K562 (cell line): ENCODE data around the gene CRLF1.

Source experiments
- FOXP4 ChIP-seq: sonication (generic); formaldehyde crosslinking; IDR thresholded peaks from 2 replicates; pipeline ENCODE4 v1.8.0; 2022; ENCODE audit warnings: mild to moderate bottlenecking, missing genetic modification reagents, borderline replicate concordance
- TAL1 ChIP-seq: fragments of 450-650 bp; IDR thresholded peaks from 2 replicates; pipeline ENCODE4 v1.6.1; 2016; ENCODE audit warnings: mild to moderate bottlenecking
- ZNF274 ChIP-seq: IDR thresholded peaks from 2 replicates; pipeline ENCODE4 v1.6.1; 2011; ENCODE audit warnings: low read depth, mild to moderate bottlenecking, low read length, moderate library complexity, borderline replicate concordance

- no peak for TF ChIP-seq ZNF274
- no peak for TF ChIP-seq TAL1
- TF ChIP-seq FOXP4 (CRISPR knock-in tag) = no peak
These were observed 45.1 kb upstream of the CRLF1 start for GRCh38 chr19:18651733-18652132.
